Smooth muscle cell (in vitro differentiated cells): Measurements from ENCODE around the gene BAG3. TPM values are rescaled to one million over a fixed set of nuclear protein-coding genes. Genes with fewer than 3 reads are reported as not detected.

Experiments used
- DNase-seq: peaks from one replicate; lab custom pipeline; 2025; ENCODE audit not compliant: unreplicated experiment; lab: John Stamatoyannopoulos, UW
- H2AFZ ChIP-seq: fragments of 200-600 bp; sonication (generic); 2 replicates; pipeline ENCODE4 v1.6.0; 2016; ENCODE audit warnings: antibody characterized with exemption, low read depth, mild to moderate bottlenecking
- H3F3A ChIP-seq: fragments of 200-600 bp; sonication (generic); 2 replicates; pipeline ENCODE4 v1.6.0; 2017; ENCODE audit warnings: antibody characterized with exemption, low read depth
- H3K27ac ChIP-seq: fragments of 200-600 bp; sonication (generic); 2 replicates; pipeline ENCODE4 v1.5.1; 2016; ENCODE audit warnings: low read depth, mild to moderate bottlenecking
- H3K27me3 ChIP-seq: fragments of 200-600 bp; sonication (generic); 2 replicates; pipeline ENCODE4 v1.6.1; 2016; ENCODE audit warnings: low read depth, mild to moderate bottlenecking
- H3K36me3 ChIP-seq: fragments of 200-600 bp; sonication (generic); 2 replicates; pipeline ENCODE4 v1.5.1; 2016; ENCODE audit warnings: low read depth
- H3K4me1 ChIP-seq: fragments of 200-600 bp; sonication (generic); 2 replicates; pipeline ENCODE4 v1.5.1; 2016; ENCODE audit warnings: low read depth
- H3K4me2 ChIP-seq: fragments of 200-600 bp; sonication (generic); 2 replicates; pipeline ENCODE4 v1.6.0; 2016; ENCODE audit warnings: mild to moderate bottlenecking
- H3K4me3 ChIP-seq: fragments of 200-600 bp; sonication (generic); 2 replicates; pipeline ENCODE4 v1.5.1; 2016; ENCODE audit warnings: mild to moderate bottlenecking
- H3K79me2 ChIP-seq: fragments of 200-600 bp; sonication (generic); 2 replicates; pipeline ENCODE4 v1.6.0; 2016; ENCODE audit warnings: low read depth, mild to moderate bottlenecking
- H3K9ac ChIP-seq: fragments of 200-600 bp; sonication (generic); 2 replicates; pipeline ENCODE4 v1.6.0; 2016; ENCODE audit warnings: low read depth
- H3K9me3 ChIP-seq: fragments of 200-600 bp; sonication (generic); replicated peaks from 2 replicates; pipeline ENCODE4 v1.5.1; 2016; ENCODE audit warnings: low read depth
- H4K20me1 ChIP-seq: fragments of 200-600 bp; sonication (generic); 2 replicates; pipeline ENCODE4 v1.6.0; 2016; ENCODE audit warnings: low read depth
- WGBS: methylation state at CpG from one replicate; pipeline ENCODE4 v1.1.7; 2016; ENCODE audit warnings: low lambda C conversion rate; 5-methylcytosine and 5-hydroxymethylcytosine counted together
- polyA plus RNA-seq: library from polyadenylated mRNA; unstranded; fragments of >200 nt; fragmentation: Nextera tagmentation; extraction: Ambion mirVana; gene quantifications from 2 replicates; pipeline ENCODE4 v1.2.1, GENCODE V29; 2016
- total RNA-seq: library from RNA; depleted of rRNA; stranded (reverse); fragments of >200 nt; gene quantifications from 2 replicates; pipeline ENCODE4 v1.2.3, GENCODE V29; 2014
- TF ChIP-seq, protein P1 (sequence below): fragments of 200-600 bp; sonication (generic); IDR thresholded peaks from 2 replicates; pipeline ENCODE4 v1.5.1; 2017; ENCODE audit warnings: borderline replicate concordance, mild to moderate bottlenecking, antibody characterized with exemption; ENCODE audit not compliant: insufficient read depth, poor library complexity, severe bottlenecking

BAG3 gene
- total and polyA plus RNA-seq, 2 experiments from 2014 or later: 25.5 to 73.7 TPM

DNA sequence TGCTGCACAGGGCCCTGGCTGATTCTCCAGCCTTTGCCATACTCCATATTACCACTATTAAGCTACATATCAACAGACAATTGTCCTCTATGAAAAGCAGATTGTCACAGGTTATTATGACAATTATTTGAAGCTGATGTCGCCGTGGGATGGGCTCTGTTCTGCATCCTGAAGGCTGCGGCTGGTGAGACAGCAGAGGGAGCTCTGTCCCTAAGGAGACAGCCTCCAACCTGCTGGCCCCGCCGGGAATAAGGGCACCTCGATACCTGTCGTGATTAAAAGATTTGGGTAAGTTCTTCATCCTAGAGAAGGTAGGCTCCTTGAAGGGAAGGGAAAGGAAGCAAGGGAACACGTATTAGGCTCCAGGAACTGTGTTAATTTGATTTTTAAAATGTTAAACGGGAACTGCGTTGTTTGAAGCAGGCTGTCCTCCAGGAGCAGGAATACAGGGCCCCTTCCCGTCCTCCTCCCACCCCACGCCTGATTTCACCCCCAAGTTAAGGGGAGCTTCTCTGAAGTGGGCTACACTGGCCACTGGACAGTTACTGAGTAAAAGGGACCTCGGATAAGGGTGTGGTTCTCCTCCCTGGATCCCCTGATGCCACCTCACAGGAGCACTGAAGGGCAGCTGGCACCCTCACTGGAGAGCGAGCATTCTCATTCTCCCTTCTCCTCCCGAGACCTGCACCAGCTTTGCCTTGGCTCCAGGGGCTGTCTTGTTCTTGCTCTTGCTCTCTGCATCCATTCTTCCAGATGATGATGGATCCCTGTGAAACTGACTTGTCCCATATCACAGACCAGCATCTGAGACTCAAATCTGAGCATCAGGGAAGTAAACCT is 42.6 kb upstream of the BAG3 start:
- Histone ChIP-seq H3K9me3 (no peaks in the 10 kb centered on the region), H3K27me3 (no peaks in the 10 kb centered on the region), H3K36me3 (no peaks in the 10 kb centered on the region), H3K27ac (no peak overlapping the region), H3K4me3 (no peak overlapping the region), H3K4me2 (no peak overlapping the region), H4K20me1 (no peaks in the 10 kb centered on the region), H3F3A (no peaks in the 10 kb centered on the region), H3K79me2 (no peaks in the 10 kb centered on the region), H3K4me1 (no peaks in the 10 kb centered on the region), H3K9ac (no peak overlapping the region), H2AFZ (no peak overlapping the region)
- TF ChIP-seq, protein P1, sequence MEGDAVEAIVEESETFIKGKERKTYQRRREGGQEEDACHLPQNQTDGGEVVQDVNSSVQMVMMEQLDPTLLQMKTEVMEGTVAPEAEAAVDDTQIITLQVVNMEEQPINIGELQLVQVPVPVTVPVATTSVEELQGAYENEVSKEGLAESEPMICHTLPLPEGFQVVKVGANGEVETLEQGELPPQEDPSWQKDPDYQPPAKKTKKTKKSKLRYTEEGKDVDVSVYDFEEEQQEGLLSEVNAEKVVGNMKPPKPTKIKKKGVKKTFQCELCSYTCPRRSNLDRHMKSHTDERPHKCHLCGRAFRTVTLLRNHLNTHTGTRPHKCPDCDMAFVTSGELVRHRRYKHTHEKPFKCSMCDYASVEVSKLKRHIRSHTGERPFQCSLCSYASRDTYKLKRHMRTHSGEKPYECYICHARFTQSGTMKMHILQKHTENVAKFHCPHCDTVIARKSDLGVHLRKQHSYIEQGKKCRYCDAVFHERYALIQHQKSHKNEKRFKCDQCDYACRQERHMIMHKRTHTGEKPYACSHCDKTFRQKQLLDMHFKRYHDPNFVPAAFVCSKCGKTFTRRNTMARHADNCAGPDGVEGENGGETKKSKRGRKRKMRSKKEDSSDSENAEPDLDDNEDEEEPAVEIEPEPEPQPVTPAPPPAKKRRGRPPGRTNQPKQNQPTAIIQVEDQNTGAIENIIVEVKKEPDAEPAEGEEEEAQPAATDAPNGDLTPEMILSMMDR: peak; percentile 49
- WGBS: 38% methylated on average over 15 of the region's 15 CpGs
- no peak for DNase-seq

- Histone ChIP-seq H3K4me2 (no peak overlapping the region), H3K4me1 (no peaks in the 10 kb centered on the region), H3K4me3 (no peak overlapping the region), H3K27ac (no peak overlapping the region), H4K20me1 (no peaks in the 10 kb centered on the region), H3K27me3 (no peaks in the 10 kb centered on the region), H3K79me2 (no peaks in the 10 kb centered on the region), H2AFZ (no peak overlapping the region), H3K9ac (no peak overlapping the region), H3F3A (no peaks in the 10 kb centered on the region), H3K36me3 (no peaks in the 10 kb centered on the region), H3K9me3 (no peaks in the 10 kb centered on the region)
- TF ChIP-seq, protein P1: no peak
- DNase-seq: no peak
- WGBS: 92% methylated on average over 4 of the region's 4 CpGs
These were observed 41.7 kb upstream of the BAG3 start for GRCh38 chr10:119609516-119609915.

- no peak for DNase-seq
- no peak overlapping the region for H2AFZ ChIP-seq
- H3K79me2 ChIP-seq: no peaks in the 10 kb centered on the region
- H3K4me2 ChIP-seq: no peak overlapping the region
- H3K9me3 ChIP-seq: no peaks in the 10 kb centered on the region
- no peak overlapping the region for H3K4me3 ChIP-seq
- no peak overlapping the region for H3K27ac ChIP-seq
- no peaks in the 10 kb centered on the region for H4K20me1 ChIP-seq
- 79% methylated on average over 3 of the region's 4 CpGs for WGBS
- no peaks in the 10 kb centered on the region for H3F3A ChIP-seq
- no peaks in the 10 kb centered on the region for H3K27me3 ChIP-seq
- no peaks in the 10 kb centered on the region for H3K4me1 ChIP-seq
- H3K9ac ChIP-seq: no peak overlapping the region
- TF ChIP-seq, protein P1: no peak
- no peaks in the 10 kb centered on the region for H3K36me3 ChIP-seq
These were observed 39.7 kb upstream of the BAG3 start for GRCh38 chr10:119611433-119611832.

GRCh38 chr10:119613741-119614140 is 37.4 kb upstream of the BAG3 start:
- Histone ChIP-seq H3K4me3 (no peak overlapping the region), H3K4me2 (no peak overlapping the region), H3K4me1 (no peaks in the 10 kb centered on the region), H3K9ac (no peak overlapping the region), H3K27ac (no peak overlapping the region), H2AFZ (no peak overlapping the region), H3K9me3 (no peaks in the 10 kb centered on the region), H3F3A (no peaks in the 10 kb centered on the region), H3K27me3 (no peaks in the 10 kb centered on the region), H4K20me1 (no peaks in the 10 kb centered on the region), H3K36me3 (no peaks in the 10 kb centered on the region), H3K79me2 (no peaks in the 10 kb centered on the region)
- no peak for DNase-seq
- WGBS: 92% methylated on average over 6 of the region's 6 CpGs
- TF ChIP-seq, protein P1: no peak
